Esophagus muscularis mucosa (tissue), 4 donors: Measurements from ENCODE around the gene PDE4D. TPM values are rescaled to one million over a fixed set of nuclear protein-coding genes. Genes with fewer than 3 reads are reported as not detected.

Source experiments
- DNase-seq: peaks from one replicate; pipeline ENCODE4 v3.0.0-alpha.2; 2017; ENCODE audit errors: extremely low spot score
- H3K27ac ChIP-seq, 4 donors: fragments of 200-600 bp; sonication (generic); replicated peaks in 1 of 4; 1 replicate in 3 of 4; 2 replicates in 1 of 4; pipeline ENCODE4 v1.5.1; 2016 to 2019; ENCODE audit warnings: mild to moderate bottlenecking in 1 of 4
- H3K27me3 ChIP-seq, 4 donors: fragments of 200-600 bp; sonication (generic); one replicate each; pipeline versions ENCODE4 v1.5.1 to v1.6.0; 2016 to 2019
- H3K36me3 ChIP-seq, 4 donors: fragments of 200-600 bp; sonication (generic); one replicate each; pipeline ENCODE4 v1.5.1; 2016 to 2019
- H3K4me1 ChIP-seq, 4 donors: fragments of 200-600 bp; sonication (generic); one replicate each; pipeline ENCODE4 v1.5.1; 2016 to 2019
- H3K4me3 ChIP-seq, 4 donors: fragments of 200-600 bp; sonication (generic); 1 replicate in 2 of 4; 2 replicates in 2 of 4; pipeline ENCODE4 v1.5.1; 2016 to 2019; ENCODE audit warnings: mild to moderate bottlenecking in 4 of 4, moderate library complexity in 1 of 4
- H3K9me3 ChIP-seq, 4 donors: fragments of 200-600 bp; sonication (generic); 1 replicate in 3 of 4; 2 replicates in 1 of 4; pipeline ENCODE4 v1.5.1; 2016 to 2019
- CTCF ChIP-seq, 3 experiments: fragments of 200-600 bp in 2 of 3; fragments of 450-650 bp in 1 of 3; sonication (generic) in 2 of 3; IDR thresholded peaks; one replicate each; pipeline ENCODE4 v1.5.1; 2017 to 2019; ENCODE audit warnings: antibody characterized with exemption in 3 of 3, mild to moderate bottlenecking in 2 of 3, moderate library complexity in 1 of 3
- EP300 ChIP-seq: sonication (generic); formaldehyde crosslinking; IDR thresholded peaks from one replicate; pipeline ENCODE4 v1.6.1; 2017; ENCODE audit warnings: antibody characterized with exemption
- POLR2A ChIP-seq: fragments of 450-650 bp; IDR thresholded peaks from one replicate; pipeline ENCODE4 v1.6.1; 2017; ENCODE audit warnings: antibody characterized with exemption, moderate library complexity, mild to moderate bottlenecking, low read depth
- POLR2AphosphoS5 ChIP-seq, 2 donors: sonication (generic); formaldehyde crosslinking; IDR thresholded peaks; one replicate each; pipeline ENCODE4 v1.6.1; 2017; ENCODE audit warnings: antibody characterized with exemption in 2 of 2
- WGBS: methylation state at CpG from one replicate; pipeline ENCODE4 v1.1.5; 2018; 5-methylcytosine and 5-hydroxymethylcytosine counted together
- intact Hi-C: fragments of 100-400 bp; cut with DNase I; formaldehyde crosslinking; loops from one replicate; pipeline ENCODE4 v1.15.1; 2023
- total RNA-seq, 4 donors: library from RNA; depleted of rRNA; stranded (reverse); fragments of >200 nt; gene quantifications; one replicate each; pipeline versions ENCODE4 v1.1.0 to v1.2.1, GENCODE V29; 2016

The PDE4D gene
- total RNA-seq, 4 donors from 2014 or later = 39.2 to 87.0 (median 50.2) TPM

- Histone ChIP-seq H3K4me3 (no peak overlapping the region), H3K36me3 (no peaks in the 10 kb centered on the region), H3K9me3 (no peaks in the 10 kb centered on the region), H3K27me3 (no peaks in the 10 kb centered on the region), H3K27ac (no peak overlapping the region), H3K4me1 (peaks cover 0 to 50% (median 29%) of the 10 kb centered on the region in 4 donors)
- TF ChIP-seq CTCF (IDR thresholded peaks at IDR 0.05) (no peak), POLR2AphosphoS5 (IDR thresholded peaks at IDR 0.05) (no peak), EP300 (no peak), POLR2A (no peak)
- intact Hi-C loops = no loop called here
- DNase-seq = no peak
Observed at GRCh38 chr5:59097712-59098111, 795.8 kb downstream of the PDE4D start.

DNA sequence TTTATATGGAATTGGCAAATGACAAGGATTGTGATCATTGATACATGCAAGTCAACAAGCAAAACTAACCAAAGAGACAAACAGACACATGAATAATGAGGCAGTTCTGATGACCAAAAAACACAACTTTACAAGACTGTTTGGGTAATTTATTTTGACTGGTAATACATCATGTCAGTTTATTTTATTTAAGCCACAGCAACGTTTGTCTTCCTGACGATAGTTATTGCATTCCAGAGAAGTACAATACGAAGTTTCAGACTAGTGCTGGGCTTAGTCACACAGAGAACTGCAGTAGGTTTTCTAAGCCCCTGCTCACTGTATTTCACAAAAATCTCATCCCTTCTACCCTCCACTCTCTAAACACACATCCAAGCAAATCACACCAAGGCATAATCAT, 796.4 kb downstream of the PDE4D start:
- no peak for DNase-seq
- TF ChIP-seq POLR2A (no peak), EP300 (no peak)
- intact Hi-C loops = no loop called here
- Histone ChIP-seq H3K4me1 (peaks cover 0 to 52% (median 32%) of the 10 kb centered on the region in 4 donors), H3K4me3 (no peak overlapping the region), H3K27ac (no peak overlapping the region), H3K27me3 (no peaks in the 10 kb centered on the region), H3K9me3 (no peaks in the 10 kb centered on the region), H3K36me3 (no peaks in the 10 kb centered on the region)
- 31% methylated on average over 3 of the region's 3 CpGs for WGBS

GRCh38 chr5:59095480-59095879, 798.0 kb downstream of the PDE4D start:
- DNase-seq = no peak
- peaks cover 0 to 53% (median 35%) of the 10 kb centered on the region in 4 donors for H3K4me1 ChIP-seq
- peak overlapping the region; percentile 40 to 65 (median 46) for H3K27ac ChIP-seq
- intact Hi-C loops = no loop called here
- WGBS = 38% methylated on average over 1 of the region's 1 CpG
- no peaks in the 10 kb centered on the region for H3K27me3 ChIP-seq
- H3K9me3 ChIP-seq = no peaks in the 10 kb centered on the region
- TF ChIP-seq POLR2AphosphoS5 (IDR thresholded peaks at IDR 0.05) (peak in 1 of 2 donors; percentile 8), EP300 (no peak), CTCF (IDR thresholded peaks at IDR 0.05) (no peak)
- H3K4me3 ChIP-seq = peak overlapping the region in 3 of 4 donors; percentile 9 to 18 (median 10)
- no peaks in the 10 kb centered on the region for H3K36me3 ChIP-seq

GRCh38 chr5:59094864-59095263, 798.7 kb downstream of the PDE4D start:
- Histone ChIP-seq H3K27me3 (no peaks in the 10 kb centered on the region), H3K36me3 (no peaks in the 10 kb centered on the region), H3K27ac (peak overlapping the region in 3 of 4 donors; percentile 40 to 50 (median 42)), H3K4me3 (no peak overlapping the region), H3K4me1 (peaks cover 0 to 53% (median 35%) of the 10 kb centered on the region in 4 donors), H3K9me3 (no peaks in the 10 kb centered on the region)
- intact Hi-C loops = no loop called here
- WGBS = 62% methylated on average over 2 of the region's 2 CpGs
- DNase-seq = no peak
- TF ChIP-seq CTCF (IDR thresholded peaks at IDR 0.05) (no peak), POLR2A (no peak), POLR2AphosphoS5 (IDR thresholded peaks at IDR 0.05) (no peak), EP300 (no peak)

DNA sequence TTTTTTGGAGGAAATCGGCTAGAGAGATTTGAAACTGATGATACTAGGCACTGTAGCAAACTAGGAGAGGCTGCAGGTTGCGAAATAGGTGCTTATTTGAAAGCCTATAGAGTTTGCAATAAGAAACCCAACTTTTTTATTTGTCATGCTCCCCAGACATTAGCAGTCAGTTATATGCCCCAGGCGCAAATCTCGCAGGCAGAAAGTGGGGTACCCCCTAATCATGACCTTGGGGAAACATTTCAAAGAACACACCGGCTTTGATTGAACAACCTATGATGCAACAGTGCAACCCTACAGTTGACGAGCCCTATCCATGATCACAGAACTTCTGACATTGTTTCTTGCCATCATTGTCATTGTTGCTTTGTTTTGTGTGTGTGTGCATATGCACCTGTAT, 800.2 kb downstream of the PDE4D start:
- H3K9me3 ChIP-seq = no peaks in the 10 kb centered on the region
- TF ChIP-seq POLR2A (no peak), POLR2AphosphoS5 (IDR thresholded peaks at IDR 0.05) (no peak), EP300 (no peak), CTCF (IDR thresholded peaks at IDR 0.05) (no peak)
- 97% methylated on average over 6 of the region's 6 CpGs for WGBS
- H3K36me3 ChIP-seq = no peaks in the 10 kb centered on the region
- intact Hi-C loops = no loop called here
- H3K4me3 ChIP-seq = peak overlapping the region; percentile 14 to 32 (median 18)
- no peaks in the 10 kb centered on the region for H3K27me3 ChIP-seq
- DNase-seq = no peak
- peaks cover 0 to 53% (median 35%) of the 10 kb centered on the region in 4 donors for H3K4me1 ChIP-seq
- no peak overlapping the region for H3K27ac ChIP-seq
